COR-L47 (cell line): ENCODE data around the gene SEMA4D.
"Not testable (repeated sequence)": the region's sequence is repeated elsewhere in the genome, so short reads cannot be mapped to it uniquely, and the experiment has no call there.

Experiments
- DNase-seq: peaks from one replicate; lab custom pipeline; 2025; lab: John Stamatoyannopoulos, UW

SEMA4D gene

GRCh38 chr9:89352874-89353649 lies 144.9 kb downstream of the SEMA4D start:
- no peak for DNase-seq

GRCh38 chr9:89352451-89352850 lies 145.5 kb downstream of the SEMA4D start:
- DNase-seq, result no peak

- DNase-seq, result no peak
Measured at GRCh38 chr9:89351584-89352300, 146.2 kb downstream of the SEMA4D start.

GRCh38 chr9:89350988-89351557 lies 146.8 kb downstream of the SEMA4D start:
- DNase-seq, result no peak

GRCh38 chr9:89349607-89350006 lies 148.3 kb downstream of the SEMA4D start:
- DNase-seq, result no peak

GRCh38 chr9:89347651-89348050 lies 150.3 kb downstream of the SEMA4D start:
- no peak for DNase-seq

GRCh38 chr9:89346696-89347095 lies 151.2 kb downstream of the SEMA4D start:
- no peak for DNase-seq

- no peak for DNase-seq
Measured at GRCh38 chr9:89345476-89345875, 152.4 kb downstream of the SEMA4D start.

- DNase-seq, result not testable (repeated sequence)
Measured at GRCh38 chr9:89343812-89344211, 154.1 kb downstream of the SEMA4D start.

- no peak for DNase-seq
Measured at GRCh38 chr9:89342948-89343347, 155.0 kb downstream of the SEMA4D start.

GRCh38 chr9:89342213-89342612 lies 155.7 kb downstream of the SEMA4D start:
- DNase-seq, result no peak

- DNase-seq, result no peak
Measured at GRCh38 chr9:89340332-89340731, 157.6 kb downstream of the SEMA4D start.

- no peak for DNase-seq
Measured at GRCh38 chr9:89339807-89340206, 158.1 kb downstream of the SEMA4D start.

GRCh38 chr9:89330513-89330912 lies 167.4 kb downstream of the SEMA4D start:
- no peak for DNase-seq

- DNase-seq, result no peak
Measured at GRCh38 chr9:89329917-89330316, 168.0 kb downstream of the SEMA4D start.

- no peak for DNase-seq
Measured at GRCh38 chr9:89328064-89328463, 169.8 kb downstream of the SEMA4D start.

GRCh38 chr9:89325733-89326132 lies 172.2 kb downstream of the SEMA4D start:
- DNase-seq, result no peak

GRCh38 chr9:89323390-89323789 lies 174.5 kb downstream of the SEMA4D start:
- no peak for DNase-seq

GRCh38 chr9:89319015-89319905 lies 178.7 kb downstream of the SEMA4D start:
- DNase-seq, result no peak

- DNase-seq, result peak; percentile 97
Measured at GRCh38 chr9:89318123-89319014, 179.5 kb downstream of the SEMA4D start, which contains the start of gene SECISBP2. TSS of gene SECISBP2 (plus strand) at chr9:89318500. CDS start at chr9:89318577, 77 bp downstream.

GRCh38 chr9:89317282-89317681 lies 180.6 kb downstream of the SEMA4D start:
- no peak for DNase-seq
